NCI-H69 (cell line): Measurements from ENCODE around the gene SMPDL3A.

Experiments used
- DNase-seq: peaks from one replicate; lab custom pipeline; 2025; lab: John Stamatoyannopoulos, UW

The SMPDL3A gene

DNA sequence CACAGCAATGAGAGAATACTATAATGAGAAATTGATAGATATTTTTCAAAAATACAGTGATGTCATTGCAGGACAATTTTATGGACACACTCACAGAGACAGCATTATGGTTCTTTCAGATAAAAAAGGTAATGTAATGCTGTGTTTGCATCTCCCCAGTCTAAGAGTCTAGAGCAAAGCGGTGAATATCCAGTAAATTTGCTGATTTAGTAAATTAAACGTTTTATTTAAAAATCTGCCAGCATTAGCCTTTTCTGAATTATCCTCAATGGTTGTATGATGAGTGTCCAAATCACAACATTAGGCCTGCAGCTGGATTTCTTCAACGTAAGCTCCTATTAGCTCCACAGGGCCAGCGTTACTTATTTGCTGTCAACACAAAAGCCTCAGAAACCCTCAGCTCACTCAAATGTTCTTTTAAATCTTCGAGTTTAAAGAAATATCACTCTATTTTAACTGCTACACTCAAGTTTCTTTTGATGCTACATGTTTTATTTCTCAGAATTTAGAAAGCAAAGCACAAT lies 16.0 kb downstream of the SMPDL3A start:
- DNase-seq: no peak

- no peak for DNase-seq
Measured at GRCh38 chr6:122806291-122806690, 17.2 kb downstream of the SMPDL3A start.

DNA sequence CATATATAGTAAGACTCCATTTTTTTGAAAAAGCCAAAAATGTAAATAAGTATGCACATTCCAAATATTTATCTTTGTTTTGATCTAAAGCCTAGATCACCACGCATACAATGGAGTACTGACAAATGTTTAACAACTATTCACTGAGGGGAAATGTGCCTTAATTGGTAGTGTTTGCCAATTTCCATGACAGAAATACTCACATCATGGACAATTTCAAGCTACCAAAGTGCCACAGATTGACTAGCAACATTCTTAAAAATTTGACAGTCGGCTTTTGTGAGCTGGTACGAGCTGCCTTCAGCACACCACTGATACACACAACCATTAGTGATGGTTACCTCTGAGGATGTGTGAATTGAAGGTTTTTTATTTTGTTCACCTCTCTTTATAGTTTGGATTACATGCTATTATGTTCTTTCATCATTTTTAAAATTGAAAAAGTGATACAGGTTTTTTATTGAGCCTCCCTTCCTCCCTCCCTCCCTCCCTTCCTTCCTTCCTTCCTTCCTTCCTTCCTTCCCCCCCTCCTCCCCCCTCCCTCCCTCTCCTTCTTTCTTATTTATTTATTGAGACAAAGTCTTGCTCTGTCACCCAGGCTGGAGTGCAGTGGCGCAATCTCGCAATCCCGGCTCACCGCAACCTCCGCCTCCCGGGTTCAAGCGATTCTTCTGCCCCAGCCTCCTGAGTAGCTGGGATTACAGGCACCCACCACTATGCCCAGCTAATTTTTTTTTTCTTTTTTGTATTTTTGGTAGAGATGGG lies 19.2 kb downstream of the SMPDL3A start:
- DNase-seq: no peak

DNA sequence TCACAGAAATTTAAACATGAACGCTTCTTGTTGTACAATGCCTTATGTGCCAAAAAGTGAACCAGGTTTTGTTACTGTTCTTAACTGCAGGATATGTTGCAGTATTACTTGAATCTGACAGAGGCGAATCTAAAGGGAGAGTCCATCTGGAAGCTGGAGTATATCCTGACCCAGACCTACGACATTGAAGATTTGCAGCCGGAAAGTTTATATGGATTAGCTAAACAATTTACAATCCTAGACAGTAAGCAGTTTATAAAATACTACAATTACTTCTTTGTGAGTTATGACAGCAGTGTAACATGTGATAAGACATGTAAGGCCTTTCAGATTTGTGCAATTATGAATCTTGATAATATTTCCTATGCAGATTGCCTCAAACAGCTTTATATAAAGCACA lies 19.9 kb downstream of the SMPDL3A start:
- DNase-seq: no peak

DNA sequence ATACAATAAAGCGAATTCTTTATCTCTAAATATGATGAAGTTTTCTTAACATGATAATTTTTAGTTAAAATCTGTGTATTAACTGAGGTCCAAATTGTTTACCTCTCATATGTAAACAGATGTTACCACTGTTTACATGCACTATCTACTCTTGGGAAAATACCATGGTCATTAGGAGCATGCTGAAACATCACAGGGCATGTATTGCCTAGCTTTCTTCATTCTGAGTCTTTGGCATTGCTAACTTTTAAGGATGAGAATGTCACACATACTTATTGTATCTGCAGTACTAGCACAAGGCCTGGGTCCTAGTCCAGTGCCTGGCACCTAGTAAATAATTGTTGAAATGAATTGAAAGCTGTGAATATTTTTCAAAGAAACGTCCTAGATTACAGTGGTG lies 20.6 kb downstream of the SMPDL3A start:
- DNase-seq: no peak

- DNase-seq: no peak
Measured at GRCh38 chr6:122810189-122810588, 21.1 kb downstream of the SMPDL3A start.

DNA sequence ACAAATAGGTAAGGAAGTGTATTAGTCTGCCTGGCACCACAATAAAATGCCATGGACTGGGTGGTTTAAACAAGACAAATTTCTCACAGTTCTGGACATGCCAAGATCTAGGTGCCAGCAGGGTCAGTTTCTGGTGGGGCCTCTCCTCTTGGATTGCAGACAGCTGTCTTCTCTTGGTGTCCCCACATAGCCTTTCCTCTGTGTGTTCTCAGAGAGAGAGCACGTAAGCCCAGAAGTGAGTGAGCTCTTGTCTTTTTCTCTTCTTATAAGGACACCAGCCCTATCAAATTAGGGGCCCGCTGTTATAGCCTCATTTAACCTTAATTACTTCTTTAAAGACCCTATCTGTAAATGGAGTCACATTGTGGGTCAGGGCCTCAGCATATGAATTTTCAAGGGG lies 28.3 kb downstream of the SMPDL3A start:
- DNase-seq: peak; percentile 88

DNA sequence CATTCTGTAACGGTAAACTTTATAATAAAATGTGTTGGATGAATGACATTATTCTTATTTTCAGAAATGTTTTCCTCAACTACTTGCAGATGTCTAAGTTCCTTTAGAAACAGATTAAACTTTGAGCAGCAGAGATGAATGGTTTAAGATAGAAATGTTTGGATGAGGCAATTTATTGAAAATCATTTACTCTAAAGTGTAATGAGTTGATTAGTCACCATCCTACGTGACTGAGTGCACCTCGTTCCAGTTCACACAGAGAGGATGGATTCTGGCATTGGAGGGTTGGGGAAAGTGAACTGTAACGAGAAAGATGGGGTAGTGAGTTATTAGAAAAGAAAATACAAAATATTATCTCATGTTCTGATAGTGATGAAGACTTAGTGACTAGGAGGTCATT lies 28.7 kb downstream of the SMPDL3A start:
- DNase-seq: peak; percentile 88

GRCh38 chr6:122818866-122819265 lies 29.8 kb downstream of the SMPDL3A start:
- DNase-seq: peak; percentile 91

DNA sequence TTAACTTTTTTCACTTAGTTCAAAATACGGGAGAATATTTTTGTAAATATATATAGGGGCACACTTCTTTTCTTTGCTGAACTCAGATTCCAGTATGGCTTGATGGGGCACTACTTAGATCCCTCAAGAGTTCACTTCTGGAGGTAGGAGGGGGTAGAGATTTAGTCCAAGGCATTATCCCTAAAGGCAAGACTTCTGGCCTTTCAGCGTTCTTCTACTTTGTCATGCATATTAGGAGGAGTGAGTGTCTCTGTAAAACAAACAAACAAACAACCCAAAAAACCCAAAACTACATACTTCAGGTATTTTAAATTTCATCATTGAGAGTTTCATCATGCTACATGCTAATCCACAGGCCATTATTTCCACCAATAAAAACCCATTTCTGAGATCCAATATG lies 32.0 kb downstream of the SMPDL3A start:
- no peak for DNase-seq

- peak; percentile 93 for DNase-seq
Measured at GRCh38 chr6:122825163-122825562, 36.1 kb downstream of the SMPDL3A start.

GRCh38 chr6:122829456-122829855 lies 40.4 kb downstream of the SMPDL3A start:
- DNase-seq: peak; percentile 34

GRCh38 chr6:122831511-122831910 lies 42.5 kb downstream of the SMPDL3A start:
- no peak for DNase-seq

- no peak for DNase-seq
Measured at GRCh38 chr6:122832459-122832858, 43.4 kb downstream of the SMPDL3A start.

GRCh38 chr6:122833021-122833491 lies 44.0 kb downstream of the SMPDL3A start:
- peak; percentile 67 for DNase-seq

- DNase-seq: peak; percentile 65
Measured at GRCh38 chr6:122838060-122838780, 49.2 kb downstream of the SMPDL3A start.

DNA sequence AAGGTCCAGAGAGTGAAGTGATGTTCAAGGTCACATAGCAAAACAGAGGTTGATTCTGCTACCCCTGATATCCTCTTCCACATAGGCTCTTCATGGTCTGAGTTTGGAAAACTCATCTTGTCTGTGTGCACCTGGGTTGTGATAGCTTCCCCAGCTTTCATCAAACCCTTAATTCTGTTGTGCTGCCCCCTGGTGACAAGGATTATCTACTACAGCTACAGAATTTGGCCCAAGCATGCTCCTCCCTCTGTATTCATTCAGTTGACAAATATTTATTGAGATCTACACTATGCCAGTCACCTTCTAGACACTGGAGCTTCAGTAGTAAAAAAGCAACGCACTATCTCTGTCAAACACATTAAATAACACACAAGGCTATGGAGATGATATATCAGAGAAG lies 50.4 kb downstream of the SMPDL3A start:
- peak; percentile 83 for DNase-seq

DNA sequence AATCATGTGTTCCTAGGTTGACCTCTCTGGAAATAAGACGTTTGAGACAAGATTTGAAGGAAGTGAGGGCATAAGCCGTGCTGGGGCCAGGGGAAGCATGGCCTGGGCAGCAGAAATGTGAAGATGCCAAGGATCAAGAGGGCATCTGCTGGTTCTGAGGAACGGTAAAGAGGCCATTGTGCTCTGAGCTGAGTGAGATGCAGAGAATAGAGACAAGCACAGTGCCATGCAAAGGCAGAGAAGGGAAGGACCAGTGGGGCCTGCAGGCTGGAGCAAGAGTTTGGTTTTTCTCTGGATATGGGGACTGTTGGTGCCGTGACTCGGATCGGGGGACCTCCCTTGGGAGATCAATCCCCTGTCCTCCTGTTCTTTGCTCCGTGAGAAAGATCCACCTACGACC lies 50.8 kb downstream of the SMPDL3A start:
- DNase-seq: no peak

- no peak for DNase-seq
Measured at GRCh38 chr6:122845464-122845863, 56.4 kb downstream of the SMPDL3A start.

- DNase-seq: no peak
Measured at GRCh38 chr6:122845916-122846612, 57.0 kb downstream of the SMPDL3A start.

GRCh38 chr6:122853259-122853995 lies 64.4 kb downstream of the SMPDL3A start:
- no peak for DNase-seq
